Measurements from ENCODE around the gene GTF2F2. TPM values are rescaled to one million over a fixed set of nuclear protein-coding genes. Genes with fewer than 3 reads are reported as not detected.

The GTF2F2 gene
- total RNA-seq, 1 donor from 2014 or later = 18.9 TPM

GRCh38 chr13:45216193-45216592 is 95.9 kb downstream of the GTF2F2 start:
- TF ChIP-seq POLR2A (IDR thresholded peaks at IDR 0.05) = no peak
- TF ChIP-seq CTCF (IDR thresholded peaks at IDR 0.05) = no peak
- no peak for TF ChIP-seq POLR2AphosphoS5 (IDR thresholded peaks at IDR 0.05; ENCODE audit: insufficient read depth in 1 of 2, low read depth in 1 of 2)
- no peak for DNase-seq (ENCODE audit: extremely low spot score in 2 of 2)
- H3K9me3 ChIP-seq = no peaks in the 10 kb centered on the region
- H3K4me1 ChIP-seq = peaks cover 18% of the 10 kb centered on the region
- H3K4me3 ChIP-seq = no peak overlapping the region
- no peaks in the 10 kb centered on the region for H3K36me3 ChIP-seq
- no peaks in the 10 kb centered on the region for H3K27me3 ChIP-seq
- intact Hi-C loops (cut with DNase I) = no loop called here
- no peak overlapping the region for H3K27ac ChIP-seq

- no peak for TF ChIP-seq POLR2A (IDR thresholded peaks at IDR 0.05)
- H3K36me3 ChIP-seq = no peaks in the 10 kb centered on the region
- H3K27me3 ChIP-seq = no peaks in the 10 kb centered on the region
- intact Hi-C loops (cut with DNase I) = no loop called here
- H3K27ac ChIP-seq = no peak overlapping the region
- H3K4me1 ChIP-seq = peaks cover 18% of the 10 kb centered on the region
- DNase-seq (ENCODE audit: extremely low spot score in 2 of 2) = no peak
- H3K4me3 ChIP-seq = no peak overlapping the region
- H3K9me3 ChIP-seq = no peaks in the 10 kb centered on the region
Measured at GRCh38 chr13:45218689-45219088, 98.4 kb downstream of the GTF2F2 start.

- DNase-seq (ENCODE audit: extremely low spot score in 2 of 2) = no peak
- Histone ChIP-seq H3K4me3 (peak overlapping the region in 1 of 2 donors; percentile 2), H3K9me3 (no peaks in the 10 kb centered on the region), H3K36me3 (no peaks in the 10 kb centered on the region), H3K27ac (no peak overlapping the region), H3K27me3 (no peaks in the 10 kb centered on the region), H3K4me1 (peaks cover 20% of the 10 kb centered on the region)
- TF ChIP-seq POLR2A (IDR thresholded peaks at IDR 0.05) (no peak), POLR2AphosphoS5 (IDR thresholded peaks at IDR 0.05; ENCODE audit: insufficient read depth in 1 of 2, low read depth in 1 of 2) (no peak), CTCF (IDR thresholded peaks at IDR 0.05) (no peak)
- intact Hi-C loops (cut with DNase I) = no loop called here
Measured at GRCh38 chr13:45219123-45219891, 99.0 kb downstream of the GTF2F2 start.

- H3K27me3 ChIP-seq = no peaks in the 10 kb centered on the region
- H3K36me3 ChIP-seq = no peaks in the 10 kb centered on the region
- no peaks in the 10 kb centered on the region for H3K9me3 ChIP-seq
- peaks cover 26% of the 10 kb centered on the region for H3K4me1 ChIP-seq
- no peak for DNase-seq (ENCODE audit: extremely low spot score in 2 of 2)
- H3K4me3 ChIP-seq = no peak overlapping the region
- TF ChIP-seq POLR2A (IDR thresholded peaks at IDR 0.05) (no peak), POLR2AphosphoS5 (IDR thresholded peaks at IDR 0.05; ENCODE audit: insufficient read depth in 1 of 2, low read depth in 1 of 2) (peak in 1 of 2 donors; percentile 86), CTCF (IDR thresholded peaks at IDR 0.05) (no peak)
- intact Hi-C loops (cut with DNase I) = no loop called here
- H3K27ac ChIP-seq = no peak overlapping the region
Measured at GRCh38 chr13:45219938-45220375, 99.6 kb downstream of the GTF2F2 start.

GRCh38 chr13:45220403-45220802 is 100.1 kb downstream of the GTF2F2 start:
- Histone ChIP-seq H3K27me3 (no peaks in the 10 kb centered on the region), H3K27ac (no peak overlapping the region)
- TF ChIP-seq POLR2A (IDR thresholded peaks at IDR 0.05) (no peak), POLR2AphosphoS5 (IDR thresholded peaks at IDR 0.05; ENCODE audit: insufficient read depth in 1 of 2, low read depth in 1 of 2) (no peak), CTCF (IDR thresholded peaks at IDR 0.05) (no peak)

More at GRCh38 chr13:45220403-45220802, 100.1 kb downstream of the GTF2F2 start:
- no peak for DNase-seq (ENCODE audit: extremely low spot score in 2 of 2)
- Histone ChIP-seq H3K9me3 (no peaks in the 10 kb centered on the region), H3K4me3 (no peak overlapping the region), H3K4me1 (peaks cover 27% of the 10 kb centered on the region), H3K36me3 (no peaks in the 10 kb centered on the region)
- intact Hi-C loops (cut with DNase I) = no loop called here
